Immature natural killer cell (primary cell): Measurements from ENCODE around the gene ABI1. TPM values are rescaled to one million over a fixed set of nuclear protein-coding genes. Genes with fewer than 3 reads are reported as not detected.
A peak's percentile ranks its signal among the peaks of the same experiment; 100 is the strongest.
"Not testable (repeated sequence)": the region's sequence is repeated elsewhere in the genome, so short reads cannot be mapped to it uniquely, and the experiment has no call there.

Source experiments
- DNase-seq, 3 donors: peaks; one replicate each; pipeline ENCODE4 v3.0.0; 2022; ENCODE audit warnings: mixed read lengths in 1 of 3
- H3K27ac Mint-ChIP-seq, 6 donors: one replicate each; pipeline ENCODE4 v1.8.0; 2020; ENCODE audit warnings: mixed read lengths in 6 of 6, mild to moderate bottlenecking in 5 of 6, inconsistent platforms in 4 of 6, moderate library complexity in 3 of 6
- H3K27me3 Mint-ChIP-seq, 3 donors: one replicate each; pipeline ENCODE4 v1.8.0; 2020 to 2021; ENCODE audit warnings: low read depth in 3 of 3, mild to moderate bottlenecking in 3 of 3, mixed read lengths in 3 of 3, moderate library complexity in 3 of 3, inconsistent platforms in 1 of 3
- H3K36me3 Mint-ChIP-seq, 3 donors: one replicate each; pipeline ENCODE4 v1.8.0; 2020; ENCODE audit warnings: mixed read lengths in 3 of 3, inconsistent platforms in 2 of 3, mild to moderate bottlenecking in 2 of 3
- H3K4me1 Mint-ChIP-seq, 2 donors: one replicate each; pipeline ENCODE4 v1.8.0; 2020; ENCODE audit warnings: inconsistent platforms in 2 of 2, mild to moderate bottlenecking in 2 of 2, mixed read lengths in 2 of 2, moderate library complexity in 1 of 2
- H3K4me3 Mint-ChIP-seq, 5 donors: one replicate each; pipeline ENCODE4 v1.8.0; 2020; ENCODE audit warnings: mild to moderate bottlenecking in 5 of 5, mixed read lengths in 5 of 5, inconsistent platforms in 3 of 5, moderate library complexity in 3 of 5
- H3K9me3 Mint-ChIP-seq, 6 donors: one replicate each; pipeline ENCODE4 v1.8.0; 2020; ENCODE audit warnings: mild to moderate bottlenecking in 6 of 6, mixed read lengths in 6 of 6, inconsistent platforms in 4 of 6, moderate library complexity in 3 of 6
- polyA plus RNA-seq, 3 donors: library from polyadenylated mRNA; unstranded; fragments of 300-500 nt; fragmentation: Illumina TruSeq; gene quantifications; one replicate each; pipeline ENCODE4 v1.2.3, GENCODE V29; 2021

The ABI1 gene
- polyA plus RNA-seq, 3 donors from 2014 or later, result 65.0 to 85.3 (median 84.0) TPM

- peak overlapping the region in 2 of 6 donors; percentile 9 to 18 for H3K27ac Mint-ChIP-seq
- H3K4me1 Mint-ChIP-seq, result peaks cover 71 to 90% of the 10 kb centered on the region in 2 donors
- H3K36me3 Mint-ChIP-seq, result peaks cover 0 to 14% (median 2%) of the 10 kb centered on the region in 3 donors
- DNase-seq, result no peak
- H3K27me3 Mint-ChIP-seq, result peaks cover 0 to 2% (median 2%) of the 10 kb centered on the region in 3 donors
- H3K9me3 Mint-ChIP-seq, result no peaks in the 10 kb centered on the region
- H3K4me3 Mint-ChIP-seq, result no peak overlapping the region
Measured at GRCh38 chr10:26790221-26790995, 70.3 kb downstream of the ABI1 start.

GRCh38 chr10:26789779-26790178, 71.0 kb downstream of the ABI1 start:
- peaks cover 72 to 89% of the 10 kb centered on the region in 2 donors for H3K4me1 Mint-ChIP-seq
- not testable (repeated sequence) for H3K4me3 Mint-ChIP-seq, H3K9me3 Mint-ChIP-seq, DNase-seq, H3K27me3 Mint-ChIP-seq
- peaks cover 0 to 14% (median 0%) of the 10 kb centered on the region in 3 donors for H3K36me3 Mint-ChIP-seq
- H3K27ac Mint-ChIP-seq, result peak overlapping the region in 2 of 6 donors; percentile 18 to 72

GRCh38 chr10:26787362-26787761, 73.4 kb downstream of the ABI1 start:
- peaks cover 2% of the 10 kb centered on the region in 3 donors for H3K27me3 Mint-ChIP-seq
- DNase-seq, result no peak
- no peaks in the 10 kb centered on the region for H3K9me3 Mint-ChIP-seq
- peaks cover 81 to 94% of the 10 kb centered on the region in 2 donors for H3K4me1 Mint-ChIP-seq
- H3K27ac Mint-ChIP-seq, result peak overlapping the region in 4 of 6 donors; percentile 18 to 66 (median 38)
- H3K4me3 Mint-ChIP-seq, result peak overlapping the region in 1 of 5 donors; percentile 5
- H3K36me3 Mint-ChIP-seq, result peaks cover 0 to 14% (median 0%) of the 10 kb centered on the region in 3 donors

GRCh38 chr10:26781797-26782196, 79.0 kb downstream of the ABI1 start:
- Mint-ChIP-seq H3K36me3 (peaks cover 0 to 3% (median 0%) of the 10 kb centered on the region in 3 donors), H3K4me1 (peaks cover 93 to 98% of the 10 kb centered on the region in 2 donors), H3K4me3 (peak overlapping the region in 2 of 5 donors; percentile 14 to 44), H3K27ac (peak overlapping the region in 5 of 6 donors; percentile 11 to 83 (median 47)), H3K9me3 (no peaks in the 10 kb centered on the region), H3K27me3 (peaks cover 2% of the 10 kb centered on the region in 3 donors)
- DNase-seq, result no peak

- no peak for DNase-seq
- Mint-ChIP-seq H3K4me1 (peaks cover 92 to 98% of the 10 kb centered on the region in 2 donors), H3K27me3 (peaks cover 0 to 2% (median 2%) of the 10 kb centered on the region in 3 donors), H3K36me3 (peaks cover 0 to 3% (median 0%) of the 10 kb centered on the region in 3 donors), H3K4me3 (peak overlapping the region; percentile 0 to 52 (median 39)), H3K9me3 (no peaks in the 10 kb centered on the region), H3K27ac (peak overlapping the region in 5 of 6 donors; percentile 20 to 83 (median 45))
Measured at GRCh38 chr10:26780793-26781601, 79.8 kb downstream of the ABI1 start.

GRCh38 chr10:26780106-26780792, 80.5 kb downstream of the ABI1 start:
- Mint-ChIP-seq H3K4me3 (peak overlapping the region in 2 of 5 donors; percentile 44 to 52), H3K27ac (peak overlapping the region; percentile 10 to 83 (median 34)), H3K27me3 (peaks cover 0 to 2% (median 0%) of the 10 kb centered on the region in 3 donors), H3K36me3 (peaks cover 0 to 3% (median 0%) of the 10 kb centered on the region in 3 donors), H3K9me3 (no peaks in the 10 kb centered on the region), H3K4me1 (peaks cover 90 to 100% of the 10 kb centered on the region in 2 donors)
- DNase-seq, result no peak

- no peaks in the 10 kb centered on the region for H3K9me3 Mint-ChIP-seq
- no peak for DNase-seq
- H3K27ac Mint-ChIP-seq, result peak overlapping the region; percentile 25 to 76 (median 40)
- peak overlapping the region in 1 of 5 donors; percentile 7 for H3K4me3 Mint-ChIP-seq
- H3K36me3 Mint-ChIP-seq, result no peaks in the 10 kb centered on the region
- H3K27me3 Mint-ChIP-seq, result peaks cover 0 to 2% (median 0%) of the 10 kb centered on the region in 3 donors
- peaks cover 89 to 100% of the 10 kb centered on the region in 2 donors for H3K4me1 Mint-ChIP-seq
Measured at GRCh38 chr10:26779176-26779860, 81.4 kb downstream of the ABI1 start.

- Mint-ChIP-seq H3K9me3 (no peaks in the 10 kb centered on the region), H3K4me3 (peak overlapping the region in 2 of 5 donors; percentile 8 to 44), H3K36me3 (no peaks in the 10 kb centered on the region), H3K4me1 (peaks cover 81 to 100% of the 10 kb centered on the region in 2 donors), H3K27ac (peak overlapping the region; percentile 43 to 76 (median 56)), H3K27me3 (peaks cover 0 to 3% (median 0%) of the 10 kb centered on the region in 3 donors)
- DNase-seq, result no peak
Measured at GRCh38 chr10:26777686-26778085, 83.1 kb downstream of the ABI1 start.

GRCh38 chr10:26776258-26776657, 84.5 kb downstream of the ABI1 start:
- Mint-ChIP-seq H3K4me1 (peaks cover 77 to 99% of the 10 kb centered on the region in 2 donors), H3K27me3 (peaks cover 0 to 3% (median 0%) of the 10 kb centered on the region in 3 donors), H3K36me3 (no peaks in the 10 kb centered on the region), H3K4me3 (no peak overlapping the region), H3K27ac (peak overlapping the region in 5 of 6 donors; percentile 10 to 68 (median 43)), H3K9me3 (no peaks in the 10 kb centered on the region)
- no peak for DNase-seq

GRCh38 chr10:26773633-26774032, 87.1 kb downstream of the ABI1 start:
- no peaks in the 10 kb centered on the region for H3K36me3 Mint-ChIP-seq
- H3K4me3 Mint-ChIP-seq, result peak overlapping the region in 3 of 5 donors; percentile 4 to 40 (median 10)
- peaks cover 0 to 3% (median 0%) of the 10 kb centered on the region in 3 donors for H3K27me3 Mint-ChIP-seq
- no peaks in the 10 kb centered on the region for H3K9me3 Mint-ChIP-seq
- H3K4me1 Mint-ChIP-seq, result peaks cover 63 to 99% of the 10 kb centered on the region in 2 donors
- no peak for DNase-seq
- H3K27ac Mint-ChIP-seq, result peak overlapping the region in 4 of 6 donors; percentile 24 to 52 (median 40)

GRCh38 chr10:26770069-26770468, 90.7 kb downstream of the ABI1 start:
- peaks cover 3 to 6% (median 4%) of the 10 kb centered on the region in 3 donors for H3K36me3 Mint-ChIP-seq

GRCh38 chr10:26765549-26765948, 95.2 kb downstream of the ABI1 start:
- Mint-ChIP-seq H3K4me3 (no peak overlapping the region), H3K9me3 (no peaks in the 10 kb centered on the region), H3K27ac (peak overlapping the region in 1 of 6 donors; percentile 11), H3K27me3 (peaks cover 0 to 3% (median 0%) of the 10 kb centered on the region in 3 donors), H3K36me3 (peaks cover 3 to 10% (median 4%) of the 10 kb centered on the region in 3 donors), H3K4me1 (peaks cover 19 to 67% of the 10 kb centered on the region in 2 donors)
- no peak for DNase-seq

More at GRCh38 chr10:26770069-26770468, 90.7 kb downstream of the ABI1 start:
- DNase-seq, result no peak
- Mint-ChIP-seq H3K4me3 (no peak overlapping the region), H3K27ac (no peak overlapping the region), H3K27me3 (peaks cover 0 to 3% (median 0%) of the 10 kb centered on the region in 3 donors), H3K9me3 (no peaks in the 10 kb centered on the region), H3K4me1 (peaks cover 42 to 90% of the 10 kb centered on the region in 2 donors)
